HCT116 (cell line): ENCODE data around the gene G0S2. TPM values are rescaled to one million over a fixed set of nuclear protein-coding genes. Genes with fewer than 3 reads are reported as not detected.

Experiments
- ATAC-seq: fragments of 200-7000 bp; cut with Tn5 transposase; 2 replicates; pipeline ENCODE4 v1.9.1; 2020; ENCODE audit warnings: mild to moderate bottlenecking, moderate library complexity
- BruUV-seq: library from RNA; stranded (reverse); fragments of 400-500 nt; replicated peaks from 2 replicates; lab custom pipeline; 2021; lab: Mats Ljungman, UMichigan
- CTCF ChIA-PET: fragments of 300-600 bp; sonication (Branson Sonifier 250); formaldehyde crosslinking; loops from one replicate; lab custom pipeline; 2021; ENCODE audit warnings: antibody characterized with exemption; lab: Charles Lee
- POLR2A ChIA-PET: fragments of 300-600, 350-600 bp; sonication (Branson Sonifier 250); formaldehyde crosslinking; loops from one replicate; lab custom pipeline; 2021; ENCODE audit warnings: antibody characterized with exemption; lab: Charles Lee
- RAD21 ChIA-PET, 2 experiments: fragments of 300-600 bp; sonication (Branson Sonifier 250); formaldehyde crosslinking; loops; one replicate each; lab custom pipeline; 2023; ENCODE audit warnings: low total read pairs in 2 of 2; ENCODE audit not compliant: uncharacterized antibody in 2 of 2, unreplicated experiment in 2 of 2, low non-redundant PET in 1 of 2; lab: Charles Lee
- DNase-seq: peaks from one replicate; pipeline ENCODE4 v3.0.0-alpha.2; 2010; ENCODE audit warnings: low read depth, low spot score
- H2AFZ ChIP-seq: fragments of 200-600 bp; shearing (Covaris generic), sonication (generic); 2 replicates; pipeline ENCODE4 v1.6.1; 2017; ENCODE audit warnings: low read depth, mixed run types, mixed read lengths, antibody characterized with exemption, low read length; ENCODE audit not compliant: poor library complexity, severe bottlenecking
- H3K27ac ChIP-seq: 2 replicates; pipeline ENCODE4 v1.5.1; 2012; ENCODE audit warnings: low read depth, low read length
- H3K27me3 ChIP-seq: fragments of 200-600 bp; sonication (generic); 2 replicates; pipeline ENCODE4 v1.6.1; 2016; ENCODE audit warnings: mixed run types, low read length, mixed read lengths; ENCODE audit not compliant: insufficient read depth
- H3K36me3 ChIP-seq, 2 experiments: fragments of 200-500 bp in 1 of 2; fragments of 200-600 bp in 1 of 2; sonication (Bioruptor generic) in 1 of 2; sonication (generic) in 1 of 2; 2 replicates each; pipeline versions ENCODE4 v1.5.1 to v1.6.1; 2014 to 2016; ENCODE audit warnings: low read length in 2 of 2, inconsistent platforms in 1 of 2, mixed read lengths in 1 of 2, mixed run types in 1 of 2; ENCODE audit not compliant: insufficient read depth in 2 of 2, control insufficient read depth in 1 of 2
- H3K4me1 ChIP-seq, 2 experiments: fragments of 200-600 bp in 1 of 2; sonication (generic) in 1 of 2; 2 replicates each; pipeline versions ENCODE4 v1.5.1 to v1.6.1; 2012 to 2017; ENCODE audit warnings: low read length in 2 of 2, inconsistent platforms in 1 of 2, mild to moderate bottlenecking in 1 of 2, mixed read lengths in 1 of 2, mixed run types in 1 of 2, moderate library complexity in 1 of 2; ENCODE audit not compliant: insufficient read depth in 2 of 2, control insufficient read depth in 1 of 2
- H3K4me2 ChIP-seq: fragments of 200-600 bp; sonication (generic); 2 replicates; pipeline ENCODE4 v1.6.1; 2017; ENCODE audit warnings: mixed run types, low read length, mixed read lengths
- H3K4me3 ChIP-seq, 2 experiments: fragments of 200-600 bp in 1 of 2; sonication (generic) in 1 of 2; replicated peaks in 1 of 2; 2 replicates each; pipeline ENCODE4 v1.5.1; 2011 to 2016; ENCODE audit warnings: low read length in 2 of 2, control low read depth in 1 of 2, low read depth in 1 of 2, mild to moderate bottlenecking in 1 of 2, mixed read lengths in 1 of 2, mixed run types in 1 of 2
- H3K79me2 ChIP-seq: fragments of 200-600 bp; sonication (generic); 2 replicates; pipeline ENCODE4 v1.6.1; 2017; ENCODE audit warnings: mild to moderate bottlenecking, mixed run types, low read length, moderate library complexity, mixed read lengths; ENCODE audit not compliant: insufficient read depth
- H3K9ac ChIP-seq: fragments of 200-600 bp; sonication (generic); 2 replicates; pipeline ENCODE4 v1.6.1; 2016; ENCODE audit warnings: low read length, mixed read lengths
- H3K9me2 ChIP-seq: fragments of 200-600 bp; sonication (generic), shearing (Covaris generic); 2 replicates; pipeline ENCODE4 v1.6.1; 2017; ENCODE audit warnings: mixed run types, mild to moderate bottlenecking, moderate library complexity; ENCODE audit not compliant: insufficient read depth
- H3K9me3 ChIP-seq, 2 experiments: fragments of 200-500 bp in 1 of 2; fragments of 200-600 bp in 1 of 2; sonication (Bioruptor generic) in 1 of 2; sonication (generic) in 1 of 2; 2 replicates each; pipeline ENCODE4 v1.6.1; 2014 to 2017; ENCODE audit warnings: low read length in 2 of 2, mixed read lengths in 2 of 2, inconsistent platforms in 1 of 2, low read depth in 1 of 2, mild to moderate bottlenecking in 1 of 2, mixed run types in 1 of 2, moderate library complexity in 1 of 2; ENCODE audit not compliant: control insufficient read depth in 1 of 2, insufficient read depth in 1 of 2
- H4K20me1 ChIP-seq: fragments of 200-600 bp; sonication (generic), shearing (Covaris generic); 2 replicates; pipeline ENCODE4 v1.6.1; 2017; ENCODE audit warnings: mixed run types, mild to moderate bottlenecking, moderate library complexity; ENCODE audit not compliant: insufficient read depth
- EGR1 ChIP-seq: IDR thresholded peaks from 2 replicates; pipeline ENCODE4 v1.6.1; 2012; ENCODE audit warnings: low read depth
- EZH2phosphoT487 ChIP-seq: fragments of 200-600 bp; IDR thresholded peaks from 2 replicates; pipeline ENCODE4 v1.6.1; 2018; ENCODE audit warnings: antibody characterized with exemption, borderline replicate concordance
- FOSL1 ChIP-seq: IDR thresholded peaks from 2 replicates; pipeline ENCODE4 v1.6.1; 2012; ENCODE audit warnings: low read depth
- POLR2AphosphoS5 ChIP-seq: IDR thresholded peaks from 2 replicates; pipeline ENCODE4 v1.6.1; 2011; ENCODE audit warnings: mild to moderate bottlenecking, low read depth, low read length, moderate library complexity
- RAD21 ChIP-seq: IDR thresholded peaks from 2 replicates; pipeline ENCODE4 v1.6.1; 2012; ENCODE audit warnings: low read depth, mild to moderate bottlenecking
- REST ChIP-seq: IDR thresholded peaks from 2 replicates; pipeline ENCODE4 v1.6.1; 2012; ENCODE audit warnings: low read depth
- SIN3A ChIP-seq: IDR thresholded peaks from 2 replicates; pipeline ENCODE4 v1.6.1; 2012; ENCODE audit warnings: low read depth
- SP1 ChIP-seq: IDR thresholded peaks from 2 replicates; pipeline ENCODE4 v1.6.1; 2012; ENCODE audit warnings: low read depth
- SRF ChIP-seq: IDR thresholded peaks from 2 replicates; pipeline ENCODE4 v1.6.1; 2012; ENCODE audit warnings: low read depth
- TCF7L2 ChIP-seq: IDR thresholded peaks from 2 replicates; pipeline ENCODE4 v1.7.0; 2011; ENCODE audit warnings: borderline replicate concordance, inconsistent platforms; ENCODE audit not compliant: insufficient read depth, insufficient read length; ENCODE audit errors: extremely low read depth
- ZBTB33 ChIP-seq: IDR thresholded peaks from 2 replicates; pipeline ENCODE4 v1.6.1; 2011; ENCODE audit warnings: mild to moderate bottlenecking, low read length, moderate library complexity; ENCODE audit not compliant: insufficient replicate concordance; ENCODE audit errors: extremely low read depth
- ZFX ChIP-seq: fragments of 450-650 bp; IDR thresholded peaks from 2 replicates; pipeline ENCODE4 v1.6.1; 2017
- ZNF274 ChIP-seq: fragments of 200-500 bp; sonication (Bioruptor generic); IDR thresholded peaks from 2 replicates; pipeline ENCODE4 v1.6.1; 2014; ENCODE audit warnings: mild to moderate bottlenecking, low read depth, low read length, inconsistent platforms
- intact Hi-C: fragments of 100-400 bp; cut with micrococcal nuclease; formaldehyde crosslinking; loops from 2 replicates; pipeline ENCODE4 v1.10.0; 2022
- total RNA-seq: library from RNA; stranded (reverse); gene quantifications from one replicate; pipeline ENCODE4 v1.2.1, GENCODE V29; 2021; ENCODE audit not compliant: unreplicated experiment

Gene G0S2
- total RNA-seq, 1 experiment from 2014 or later, result not detected

- ChIA-PET CTCF (interaction anchor here (1.2 to 1.3 kb wide), 2 partner anchors 146 to 158 kb away, joined by 3 read pairs; no protein-coding TSS in a partner anchor), POLR2A (no interaction called here), RAD21 (no interaction called here)
- H3K79me2 ChIP-seq, result no peaks in the 10 kb centered on the region
- H3K9me3 ChIP-seq, result no peaks in the 10 kb centered on the region
- H3K4me3 ChIP-seq, result no peak overlapping the region
- no peaks in the 10 kb centered on the region for H3K9me2 ChIP-seq
- intact Hi-C loops, result loop anchor here (10.0 kb wide), 1 partner anchor 349 kb away; no protein-coding TSS in a partner anchor
- H3K27me3 ChIP-seq, result no peaks in the 10 kb centered on the region
- H4K20me1 ChIP-seq, result no peaks in the 10 kb centered on the region
- no peak overlapping the region for H3K4me2 ChIP-seq
- H3K4me1 ChIP-seq, result no peaks in the 10 kb centered on the region
- no peaks in the 10 kb centered on the region for H3K36me3 ChIP-seq
- no peak overlapping the region for H2AFZ ChIP-seq
- no TSS peak for BruUV-seq
- ATAC-seq (no peak), DNase-seq (no peak)
- no peak overlapping the region for H3K27ac ChIP-seq
- no peak for TF ChIP-seq EGR1
- no peak for TF ChIP-seq FOSL1
- no peak for TF ChIP-seq ZFX
- no peak for TF ChIP-seq SP1
- no peak for TF ChIP-seq EZH2phosphoT487
- TF ChIP-seq ZBTB33, result no peak
- no peak for TF ChIP-seq SIN3A
- no peak for TF ChIP-seq TCF7L2
- TF ChIP-seq RAD21, result no peak
- no peak for TF ChIP-seq ZNF274
- no peak for TF ChIP-seq POLR2AphosphoS5
- TF ChIP-seq SRF, result no peak
- no peak for TF ChIP-seq REST
- H3K9ac ChIP-seq, result no peak overlapping the region
Measured at GRCh38 chr1:209723756-209724693, 48.8 kb downstream of the G0S2 start.
